HCT116 (cell line): Measurements from ENCODE around the gene RYR3.

Experiments used
- POLR2A ChIP-seq: IDR thresholded peaks from 2 replicates; pipeline ENCODE4 v1.7.0; 2011; ENCODE audit warnings: borderline replicate concordance; ENCODE audit not compliant: insufficient read depth, insufficient read length; ENCODE audit errors: extremely low read depth
- TF ChIP-seq, protein P1 (sequence below), 3 experiments: fragments of 200-600 bp in 1 of 3; sonication (generic) in 1 of 3; IDR thresholded peaks in 2 of 3; conservative IDR thresholded peaks in 1 of 3; 2 replicates each; pipeline ENCODE4 v1.5.1; 2012 to 2017; ENCODE audit warnings: low read depth in 2 of 3, low read length in 2 of 3, antibody characterized with exemption in 1 of 3, borderline replicate concordance in 1 of 3, control low read depth in 1 of 3, mild to moderate bottlenecking in 1 of 3, mixed read lengths in 1 of 3, mixed run types in 1 of 3, moderate library complexity in 1 of 3; ENCODE audit not compliant: insufficient read depth in 1 of 3
- TF ChIP-seq, protein P2 (sequence below): IDR thresholded peaks from 2 replicates; pipeline ENCODE4 v1.6.1; 2012; ENCODE audit warnings: low read depth

DNA sequence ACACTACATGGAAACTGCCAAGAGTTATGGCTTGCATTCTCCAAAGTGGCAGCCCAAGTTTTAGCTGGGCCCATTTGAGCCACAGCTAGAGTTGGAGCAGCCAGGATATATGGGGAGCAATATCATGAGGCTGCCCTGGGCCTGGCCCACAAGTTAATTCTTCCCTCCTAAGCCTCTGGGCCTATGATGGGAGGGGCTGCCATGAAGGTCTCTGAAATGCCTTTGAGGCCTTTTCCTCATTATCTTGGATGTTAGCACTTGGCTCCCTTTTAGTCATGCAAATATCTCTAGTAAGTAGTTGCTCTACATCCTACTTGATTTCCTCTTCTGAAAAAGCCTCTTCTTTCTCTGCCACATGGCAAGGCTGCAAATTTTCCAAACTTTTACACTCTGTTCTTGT is 400.0 kb downstream of the RYR3 start:
- TF ChIP-seq, protein P1, sequence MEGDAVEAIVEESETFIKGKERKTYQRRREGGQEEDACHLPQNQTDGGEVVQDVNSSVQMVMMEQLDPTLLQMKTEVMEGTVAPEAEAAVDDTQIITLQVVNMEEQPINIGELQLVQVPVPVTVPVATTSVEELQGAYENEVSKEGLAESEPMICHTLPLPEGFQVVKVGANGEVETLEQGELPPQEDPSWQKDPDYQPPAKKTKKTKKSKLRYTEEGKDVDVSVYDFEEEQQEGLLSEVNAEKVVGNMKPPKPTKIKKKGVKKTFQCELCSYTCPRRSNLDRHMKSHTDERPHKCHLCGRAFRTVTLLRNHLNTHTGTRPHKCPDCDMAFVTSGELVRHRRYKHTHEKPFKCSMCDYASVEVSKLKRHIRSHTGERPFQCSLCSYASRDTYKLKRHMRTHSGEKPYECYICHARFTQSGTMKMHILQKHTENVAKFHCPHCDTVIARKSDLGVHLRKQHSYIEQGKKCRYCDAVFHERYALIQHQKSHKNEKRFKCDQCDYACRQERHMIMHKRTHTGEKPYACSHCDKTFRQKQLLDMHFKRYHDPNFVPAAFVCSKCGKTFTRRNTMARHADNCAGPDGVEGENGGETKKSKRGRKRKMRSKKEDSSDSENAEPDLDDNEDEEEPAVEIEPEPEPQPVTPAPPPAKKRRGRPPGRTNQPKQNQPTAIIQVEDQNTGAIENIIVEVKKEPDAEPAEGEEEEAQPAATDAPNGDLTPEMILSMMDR (IDR thresholded peaks at IDR 0.05 in 2 of 3, conservative IDR thresholded peaks at IDR 0.05 in 1 of 3; ENCODE audit: borderline replicate concordance in 1 of 3, insufficient read depth in 1 of 3, low read depth in 2 of 3, low read length in 2 of 3), result no peak
- no peak for TF ChIP-seq POLR2A
- TF ChIP-seq, protein P2, sequence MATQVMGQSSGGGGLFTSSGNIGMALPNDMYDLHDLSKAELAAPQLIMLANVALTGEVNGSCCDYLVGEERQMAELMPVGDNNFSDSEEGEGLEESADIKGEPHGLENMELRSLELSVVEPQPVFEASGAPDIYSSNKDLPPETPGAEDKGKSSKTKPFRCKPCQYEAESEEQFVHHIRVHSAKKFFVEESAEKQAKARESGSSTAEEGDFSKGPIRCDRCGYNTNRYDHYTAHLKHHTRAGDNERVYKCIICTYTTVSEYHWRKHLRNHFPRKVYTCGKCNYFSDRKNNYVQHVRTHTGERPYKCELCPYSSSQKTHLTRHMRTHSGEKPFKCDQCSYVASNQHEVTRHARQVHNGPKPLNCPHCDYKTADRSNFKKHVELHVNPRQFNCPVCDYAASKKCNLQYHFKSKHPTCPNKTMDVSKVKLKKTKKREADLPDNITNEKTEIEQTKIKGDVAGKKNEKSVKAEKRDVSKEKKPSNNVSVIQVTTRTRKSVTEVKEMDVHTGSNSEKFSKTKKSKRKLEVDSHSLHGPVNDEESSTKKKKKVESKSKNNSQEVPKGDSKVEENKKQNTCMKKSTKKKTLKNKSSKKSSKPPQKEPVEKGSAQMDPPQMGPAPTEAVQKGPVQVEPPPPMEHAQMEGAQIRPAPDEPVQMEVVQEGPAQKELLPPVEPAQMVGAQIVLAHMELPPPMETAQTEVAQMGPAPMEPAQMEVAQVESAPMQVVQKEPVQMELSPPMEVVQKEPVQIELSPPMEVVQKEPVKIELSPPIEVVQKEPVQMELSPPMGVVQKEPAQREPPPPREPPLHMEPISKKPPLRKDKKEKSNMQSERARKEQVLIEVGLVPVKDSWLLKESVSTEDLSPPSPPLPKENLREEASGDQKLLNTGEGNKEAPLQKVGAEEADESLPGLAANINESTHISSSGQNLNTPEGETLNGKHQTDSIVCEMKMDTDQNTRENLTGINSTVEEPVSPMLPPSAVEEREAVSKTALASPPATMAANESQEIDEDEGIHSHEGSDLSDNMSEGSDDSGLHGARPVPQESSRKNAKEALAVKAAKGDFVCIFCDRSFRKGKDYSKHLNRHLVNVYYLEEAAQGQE, result no peak
